Measurements from ENCODE around the gene CCDC88C.

- no peak for TF ChIP-seq CTCF (IDR thresholded peaks at IDR 0.05)
- TF ChIP-seq POLR2A (IDR thresholded peaks at IDR 0.05) = no peak
Observed at GRCh38 chr14:91307652-91308051, 110.0 kb downstream of the CCDC88C start.

Measured in prostate gland (tissue), 2 donors.